Activated T-helper 1 cell treated with anti-CD3 and anti-CD28 coated beads, Interleukin-12 subunit alpha, Interleukin-12 subunit beta, Interleukin-2, Interleukin-4 antibody, amounts not matched to agents 30 ng/mL and 10 ng/mL and 1 ng/mL, durations not matched to agents 14 hours and 24 hours and 36 hours (primary cell): Measurements from ENCODE around the gene CTNND2. TPM values are rescaled to one million over a fixed set of nuclear protein-coding genes. Genes with fewer than 3 reads are reported as not detected.

Source experiments
- DNase-seq: peaks from one replicate; pipeline ENCODE4 v3.0.0; 2021; ENCODE audit warnings: low spot score
- H3K27ac Mint-ChIP-seq: one replicate; pipeline ENCODE4 v1.8.0; 2021; ENCODE audit warnings: mild to moderate bottlenecking, mixed read lengths
- H3K27me3 Mint-ChIP-seq: one replicate; pipeline ENCODE4 v1.8.0; 2022; ENCODE audit warnings: mild to moderate bottlenecking, moderate library complexity, mixed read lengths; ENCODE audit not compliant: insufficient read depth
- H3K36me3 Mint-ChIP-seq: one replicate; pipeline ENCODE4 v1.8.0; 2021; ENCODE audit warnings: low read depth, mixed read lengths
- H3K4me1 Mint-ChIP-seq: one replicate; pipeline ENCODE4 v1.8.0; 2021; ENCODE audit warnings: low read depth, mixed read lengths
- H3K4me3 Mint-ChIP-seq: one replicate; pipeline ENCODE4 v1.8.0; 2021; ENCODE audit warnings: mild to moderate bottlenecking, moderate library complexity, mixed read lengths
- H3K9me3 Mint-ChIP-seq: one replicate; pipeline ENCODE4 v1.8.0; 2021; ENCODE audit warnings: mixed read lengths
- intact Hi-C: fragments of 100-400 bp; cut with micrococcal nuclease; formaldehyde crosslinking; loops from one replicate; pipeline ENCODE4 v1.15.1; 2024
- total RNA-seq: library from RNA; stranded (reverse); gene quantifications from 2 replicates; pipeline ENCODE4 v1.2.3, GENCODE V29; 2022

CTNND2 gene
- total RNA-seq, 1 donor from 2014 or later: not detected

- DNase-seq: no peak
- Mint-ChIP-seq H3K4me1 (no peaks in the 10 kb centered on the region), H3K4me3 (no peak overlapping the region), H3K9me3 (no peaks in the 10 kb centered on the region), H3K27me3 (no peaks in the 10 kb centered on the region), H3K36me3 (no peaks in the 10 kb centered on the region), H3K27ac (no peak overlapping the region)
- intact Hi-C loops: no loop called here
Observed at GRCh38 chr5:11584017-11584416, 320.2 kb downstream of the CTNND2 start.

GRCh38 chr5:11579351-11579750, 324.9 kb downstream of the CTNND2 start:
- H3K36me3 Mint-ChIP-seq: no peaks in the 10 kb centered on the region
- H3K27ac Mint-ChIP-seq: no peak overlapping the region
- H3K4me3 Mint-ChIP-seq: no peak overlapping the region

GRCh38 chr5:11574787-11575186, 329.5 kb downstream of the CTNND2 start:
- H3K36me3 Mint-ChIP-seq: no peaks in the 10 kb centered on the region
- intact Hi-C loops: no loop called here

More at GRCh38 chr5:11579351-11579750, 324.9 kb downstream of the CTNND2 start:
- Mint-ChIP-seq H3K27me3 (no peaks in the 10 kb centered on the region), H3K4me1 (no peaks in the 10 kb centered on the region), H3K9me3 (no peaks in the 10 kb centered on the region)
- intact Hi-C loops: no loop called here
- no peak for DNase-seq

GRCh38 chr5:11573140-11573992, 330.9 kb downstream of the CTNND2 start:
- no peaks in the 10 kb centered on the region for H3K9me3 Mint-ChIP-seq
- intact Hi-C loops: no loop called here

More at GRCh38 chr5:11574787-11575186, 329.5 kb downstream of the CTNND2 start:
- Mint-ChIP-seq H3K9me3 (no peaks in the 10 kb centered on the region), H3K4me3 (no peak overlapping the region), H3K27ac (no peak overlapping the region), H3K4me1 (no peaks in the 10 kb centered on the region), H3K27me3 (no peaks in the 10 kb centered on the region)
- no peak for DNase-seq

GRCh38 chr5:11564706-11565105, 339.5 kb downstream of the CTNND2 start:
- intact Hi-C loops: no loop called here
- no peak overlapping the region for H3K4me3 Mint-ChIP-seq
- no peaks in the 10 kb centered on the region for H3K36me3 Mint-ChIP-seq
- no peaks in the 10 kb centered on the region for H3K4me1 Mint-ChIP-seq
- no peaks in the 10 kb centered on the region for H3K27me3 Mint-ChIP-seq
- no peaks in the 10 kb centered on the region for H3K9me3 Mint-ChIP-seq
- no peak for DNase-seq
- H3K27ac Mint-ChIP-seq: no peak overlapping the region

More at GRCh38 chr5:11573140-11573992, 330.9 kb downstream of the CTNND2 start:
- no peak for DNase-seq
- Mint-ChIP-seq H3K4me3 (no peak overlapping the region), H3K4me1 (no peaks in the 10 kb centered on the region), H3K27ac (no peak overlapping the region), H3K27me3 (no peaks in the 10 kb centered on the region), H3K36me3 (no peaks in the 10 kb centered on the region)

GRCh38 chr5:11563822-11564221, 340.4 kb downstream of the CTNND2 start:
- no peaks in the 10 kb centered on the region for H3K4me1 Mint-ChIP-seq
- no peaks in the 10 kb centered on the region for H3K9me3 Mint-ChIP-seq
- no peak overlapping the region for H3K27ac Mint-ChIP-seq
- intact Hi-C loops: no loop called here
- H3K27me3 Mint-ChIP-seq: no peaks in the 10 kb centered on the region
- DNase-seq: no peak
- no peak overlapping the region for H3K4me3 Mint-ChIP-seq
- no peaks in the 10 kb centered on the region for H3K36me3 Mint-ChIP-seq

- H3K36me3 Mint-ChIP-seq: no peaks in the 10 kb centered on the region
- no peak for DNase-seq
- H3K27ac Mint-ChIP-seq: no peak overlapping the region
- H3K27me3 Mint-ChIP-seq: no peaks in the 10 kb centered on the region
- no peak overlapping the region for H3K4me3 Mint-ChIP-seq
- H3K4me1 Mint-ChIP-seq: no peaks in the 10 kb centered on the region
- no peaks in the 10 kb centered on the region for H3K9me3 Mint-ChIP-seq
- intact Hi-C loops: no loop called here
Observed at GRCh38 chr5:11560915-11561697, 343.1 kb downstream of the CTNND2 start.

GRCh38 chr5:11557063-11557462, 347.2 kb downstream of the CTNND2 start:
- Mint-ChIP-seq H3K4me3 (no peak overlapping the region), H3K27ac (no peak overlapping the region), H3K4me1 (no peaks in the 10 kb centered on the region)

GRCh38 chr5:11555171-11555570, 349.1 kb downstream of the CTNND2 start:
- Mint-ChIP-seq H3K4me1 (no peaks in the 10 kb centered on the region), H3K36me3 (no peaks in the 10 kb centered on the region), H3K27me3 (no peaks in the 10 kb centered on the region), H3K27ac (no peak overlapping the region), H3K9me3 (no peaks in the 10 kb centered on the region), H3K4me3 (no peak overlapping the region)
- DNase-seq: no peak
- intact Hi-C loops: no loop called here

More at GRCh38 chr5:11557063-11557462, 347.2 kb downstream of the CTNND2 start:
- H3K9me3 Mint-ChIP-seq: no peaks in the 10 kb centered on the region
- intact Hi-C loops: no loop called here
- no peak for DNase-seq
- H3K36me3 Mint-ChIP-seq: no peaks in the 10 kb centered on the region
- H3K27me3 Mint-ChIP-seq: no peaks in the 10 kb centered on the region

GRCh38 chr5:11547730-11548129, 356.5 kb downstream of the CTNND2 start:
- Mint-ChIP-seq H3K4me1 (no peaks in the 10 kb centered on the region), H3K36me3 (no peaks in the 10 kb centered on the region), H3K27me3 (no peaks in the 10 kb centered on the region), H3K9me3 (no peaks in the 10 kb centered on the region), H3K27ac (no peak overlapping the region), H3K4me3 (no peak overlapping the region)
- DNase-seq: no peak
- intact Hi-C loops: no loop called here

GRCh38 chr5:11547140-11547539, 357.1 kb downstream of the CTNND2 start:
- no peaks in the 10 kb centered on the region for H3K9me3 Mint-ChIP-seq
- H3K36me3 Mint-ChIP-seq: no peaks in the 10 kb centered on the region
- H3K4me1 Mint-ChIP-seq: no peaks in the 10 kb centered on the region
- no peak overlapping the region for H3K4me3 Mint-ChIP-seq
- H3K27me3 Mint-ChIP-seq: no peaks in the 10 kb centered on the region
- DNase-seq: no peak
- no peak overlapping the region for H3K27ac Mint-ChIP-seq
- intact Hi-C loops: no loop called here

- H3K4me3 Mint-ChIP-seq: no peak overlapping the region
- intact Hi-C loops: no loop called here
- H3K9me3 Mint-ChIP-seq: no peaks in the 10 kb centered on the region
- H3K4me1 Mint-ChIP-seq: no peaks in the 10 kb centered on the region
- no peak for DNase-seq
- no peak overlapping the region for H3K27ac Mint-ChIP-seq
- no peaks in the 10 kb centered on the region for H3K27me3 Mint-ChIP-seq
- H3K36me3 Mint-ChIP-seq: no peaks in the 10 kb centered on the region
Observed at GRCh38 chr5:11540112-11540511, 364.1 kb downstream of the CTNND2 start.
